Activated naive CD4-positive, alpha-beta T cell treated with Interleukin-2 at 50 U/mL for 16 hours (primary cell): ENCODE measurements around the gene NPDC1.
"Not testable (repeated sequence)": the region's sequence is repeated elsewhere in the genome, so short reads cannot be mapped to it uniquely, and the experiment has no call there.

Source experiments
- DNase-seq: peaks from one replicate; pipeline ENCODE4 v3.0.0-alpha.2; 2020

Gene NPDC1

GRCh38 chr9:137074657-137075274, 28.8 kb upstream of the NPDC1 start:
- DNase-seq, result no peak

- no peak for DNase-seq
These were observed 28.0 kb upstream of the NPDC1 start for GRCh38 chr9:137073992-137074399.

DNA sequence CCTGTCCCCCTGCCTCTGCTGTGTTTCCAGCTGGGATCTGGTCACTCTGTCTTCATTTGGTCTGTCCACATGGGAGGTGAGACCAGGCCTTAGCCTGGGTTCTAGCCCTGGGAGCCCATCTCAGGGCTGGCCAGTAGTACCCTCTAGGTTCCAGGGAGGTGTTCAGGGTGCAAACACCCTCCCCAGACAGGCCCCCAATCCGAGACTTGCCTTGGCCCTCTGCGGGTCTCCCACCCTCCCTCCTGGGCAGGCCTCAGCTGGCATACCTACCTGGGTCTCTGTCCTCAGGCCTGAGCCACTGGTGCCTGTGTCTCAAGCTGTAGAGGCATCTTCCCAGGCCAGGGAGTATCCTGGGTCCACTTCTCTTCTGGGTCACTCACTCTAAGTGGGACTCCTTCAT, 25.3 kb upstream of the NPDC1 start:
- no peak for DNase-seq

DNA sequence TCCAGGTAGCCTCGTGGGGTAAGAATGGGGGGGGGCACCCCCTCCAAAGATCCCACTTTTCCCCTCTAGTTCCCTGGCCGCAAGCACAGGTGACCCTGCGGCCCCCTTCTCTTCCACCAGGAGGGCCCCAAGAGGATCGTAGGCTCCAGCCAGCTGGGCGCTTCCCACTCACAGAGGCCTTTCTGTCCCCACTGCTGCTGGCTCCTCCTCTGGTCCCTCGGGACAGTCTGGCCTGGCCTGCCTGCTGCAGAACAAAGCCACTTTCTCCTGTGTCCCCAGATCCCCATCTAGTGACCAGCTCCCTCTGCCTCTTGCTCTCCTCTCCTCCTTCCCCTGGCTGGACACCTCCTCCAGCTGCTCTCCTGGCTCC, 24.9 kb upstream of the NPDC1 start:
- DNase-seq, result no peak

GRCh38 chr9:137070201-137070905, 24.4 kb upstream of the NPDC1 start, which contains the start of gene SAPCD2:
TSS of gene SAPCD2 (minus strand) at chr9:137070557. CDS start at chr9:137070460, 97 bp downstream.
- DNase-seq, result peak; percentile 87

DNA sequence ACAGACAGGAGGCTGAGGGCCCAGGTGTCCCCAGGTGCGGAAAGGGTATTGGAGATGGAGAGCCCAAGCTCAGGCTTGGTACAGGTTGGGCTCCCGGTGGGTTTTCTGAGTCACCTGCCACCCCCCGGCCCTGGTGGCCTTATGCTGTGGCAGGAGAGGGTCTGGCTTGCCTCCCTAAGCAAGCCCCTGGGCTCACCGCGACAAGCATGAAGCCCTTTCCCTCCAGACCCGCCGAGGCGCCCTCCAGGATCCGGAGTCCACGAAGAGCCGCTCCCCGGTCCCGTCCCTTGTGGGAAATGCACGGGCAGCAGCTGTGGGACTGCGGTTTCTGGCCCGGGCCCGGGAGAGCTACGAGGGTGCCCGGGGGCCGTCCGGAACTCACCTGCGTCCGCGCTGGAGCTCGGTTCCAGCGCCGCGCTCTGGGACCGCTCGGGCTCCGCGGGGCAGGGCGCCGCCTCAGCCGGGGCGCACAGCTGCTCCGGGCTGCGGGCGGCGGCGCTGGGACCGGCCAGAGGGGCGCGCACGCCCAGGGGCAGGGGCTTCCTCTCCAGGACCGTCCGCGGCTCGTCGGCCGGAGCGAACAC, 23.6 kb upstream of the NPDC1 start:
- DNase-seq, result no peak

DNA sequence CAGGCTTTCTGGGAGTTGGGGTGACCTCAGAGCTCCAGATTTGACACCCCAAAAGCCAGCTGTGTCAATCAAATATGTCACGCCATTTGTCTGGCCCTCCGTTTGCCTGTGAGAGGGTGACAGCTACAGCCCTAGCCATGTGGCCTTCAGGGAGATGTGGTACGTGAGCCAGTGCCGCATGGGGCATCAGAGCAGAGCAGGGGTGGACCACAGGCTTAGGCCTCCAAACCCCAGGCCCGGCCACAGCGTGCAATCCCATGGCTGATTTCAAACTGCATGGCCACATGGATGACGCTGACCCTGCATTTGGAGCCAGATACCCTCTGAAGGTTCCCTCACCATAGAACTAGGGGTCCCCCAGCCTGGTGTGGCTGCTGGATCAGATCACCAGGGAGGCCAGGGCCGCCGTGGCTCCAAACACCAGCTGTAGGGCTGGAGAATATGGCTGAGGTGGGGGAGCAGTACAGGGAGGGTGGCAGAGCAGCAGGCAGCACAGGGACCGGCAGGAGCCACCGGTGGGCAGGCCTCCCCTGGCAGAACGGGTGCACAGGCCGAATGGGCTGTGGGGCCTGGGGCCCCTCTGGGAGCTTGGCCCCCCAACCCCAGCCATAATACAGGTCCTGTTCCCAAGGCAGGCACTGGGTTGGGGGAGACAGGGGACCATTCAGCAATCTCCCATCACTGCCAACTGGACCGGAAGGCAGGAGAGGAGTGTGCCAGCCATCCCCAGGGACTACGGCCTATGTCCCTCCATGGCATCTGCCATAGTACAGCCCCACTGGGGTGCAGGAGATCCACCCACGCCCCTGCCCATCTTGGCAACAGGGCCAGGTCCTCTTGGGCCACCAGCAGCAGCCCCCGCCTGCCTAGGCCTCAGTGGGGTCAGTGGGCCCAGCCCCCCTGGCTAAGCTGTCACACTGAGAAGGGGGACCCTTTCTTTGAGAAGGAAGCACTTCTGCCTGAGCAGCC, 22.8 kb upstream of the NPDC1 start:
- no peak for DNase-seq

DNA sequence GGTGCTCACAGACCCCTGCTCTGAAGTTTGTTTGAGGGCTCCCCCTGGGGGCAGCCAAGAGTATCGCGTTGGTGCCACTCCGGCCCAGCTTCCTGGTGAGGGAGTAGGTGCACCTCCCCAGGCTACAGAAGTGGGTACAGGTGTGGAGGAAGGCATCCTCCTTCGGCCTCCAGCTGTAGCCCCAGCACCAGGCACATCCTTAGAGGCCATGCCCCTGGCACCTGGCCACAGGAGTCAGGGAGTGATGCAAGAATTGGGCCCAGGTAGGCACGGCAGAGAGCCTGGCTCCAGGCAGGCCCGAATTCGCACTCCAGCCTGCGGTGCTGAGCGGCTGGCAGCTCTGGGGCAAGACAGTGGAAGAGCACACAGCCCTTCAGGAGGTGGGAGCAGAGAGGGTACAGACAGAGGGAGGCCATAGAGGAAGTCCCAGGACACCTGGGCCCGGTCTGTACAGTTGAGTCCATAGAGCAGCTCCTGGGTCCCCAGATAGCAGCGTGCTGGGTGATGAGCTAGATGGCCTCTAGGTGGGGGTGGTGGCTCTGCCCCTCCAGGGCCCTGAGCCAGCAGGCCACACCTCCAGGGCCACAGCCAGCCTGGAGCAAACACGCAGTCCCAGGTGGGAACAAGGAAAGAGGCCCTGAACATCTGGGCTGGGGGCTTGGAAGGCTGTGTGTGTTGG, 22.0 kb upstream of the NPDC1 start:
- DNase-seq, result peak; percentile 87

GRCh38 chr9:137066096-137066861, 20.3 kb upstream of the NPDC1 start:
- no peak for DNase-seq

DNA sequence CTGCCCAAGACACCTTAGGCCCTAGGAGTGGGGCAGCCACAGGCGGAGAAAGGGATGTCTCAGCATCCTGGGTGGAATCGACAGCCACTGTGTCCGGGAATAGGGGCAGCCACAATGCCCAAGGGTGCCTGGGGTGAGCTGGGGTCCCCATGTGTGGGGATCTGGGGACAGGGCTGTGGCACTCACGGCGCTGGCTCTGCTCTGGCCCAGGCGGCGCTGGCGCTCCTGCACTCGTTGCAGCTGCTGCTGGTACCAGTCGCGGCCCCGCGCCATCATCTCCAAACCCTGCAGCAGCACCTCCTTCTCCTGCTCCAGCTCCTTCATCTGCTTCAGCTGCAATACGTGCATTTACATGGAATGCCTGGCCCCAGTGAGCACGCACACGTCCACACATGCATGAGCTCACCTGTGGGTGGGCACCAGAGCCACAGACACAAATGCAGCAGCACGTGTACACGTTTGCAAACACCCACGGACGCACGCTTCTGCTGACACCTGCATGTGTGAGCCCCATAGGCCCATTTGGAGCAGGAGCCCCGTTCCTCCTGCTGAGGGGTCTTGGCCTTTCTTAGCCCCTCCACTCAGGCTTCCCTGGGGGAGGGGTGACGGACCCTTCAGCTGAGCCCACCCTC, 19.5 kb upstream of the NPDC1 start:
- no peak for DNase-seq

GRCh38 chr9:137064880-137065164, 18.8 kb upstream of the NPDC1 start:
- no peak for DNase-seq

DNA sequence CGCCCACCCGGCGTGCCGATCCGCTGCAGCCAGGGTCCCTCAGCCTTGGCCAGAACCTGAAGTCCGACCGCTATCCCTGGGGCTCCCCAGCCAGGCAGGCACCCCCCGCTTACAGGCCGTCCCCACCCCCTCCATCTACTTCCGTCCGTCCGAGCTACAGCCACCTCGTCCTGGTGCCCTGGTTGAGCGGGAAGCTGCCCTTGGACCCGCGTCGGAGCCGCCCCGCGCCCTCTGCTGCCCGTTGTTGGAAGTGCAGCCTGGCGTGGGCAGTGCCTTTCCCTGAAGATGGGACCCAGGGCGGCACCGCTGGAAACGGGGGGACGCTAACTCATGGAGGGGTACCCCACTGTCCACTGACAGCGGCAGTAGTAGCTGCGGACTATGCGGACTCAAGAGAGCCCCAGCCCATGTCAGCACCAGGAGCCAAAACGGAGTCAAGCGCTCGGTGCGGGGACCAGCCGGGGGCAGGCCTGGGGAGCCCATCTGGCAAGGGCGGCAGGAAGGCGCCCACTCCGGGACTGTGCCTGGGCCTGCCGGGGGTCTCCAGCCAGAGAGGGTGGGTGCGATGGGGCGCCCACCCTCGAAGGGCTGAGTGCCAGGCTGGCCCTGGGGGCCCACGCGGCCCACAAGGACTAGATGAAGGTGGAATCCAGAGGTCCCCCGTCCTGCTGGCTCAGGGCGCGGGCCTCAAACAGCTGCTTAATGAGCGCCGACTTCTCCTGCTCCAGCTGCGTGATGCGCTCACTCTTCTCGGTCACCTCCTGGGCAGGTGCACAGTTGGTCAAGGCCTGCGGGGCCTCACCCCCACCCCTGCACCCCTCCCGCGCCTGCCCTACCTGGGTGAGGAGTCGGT, 18.3 kb upstream of the NPDC1 start:
- DNase-seq, result peak; percentile 69

DNA sequence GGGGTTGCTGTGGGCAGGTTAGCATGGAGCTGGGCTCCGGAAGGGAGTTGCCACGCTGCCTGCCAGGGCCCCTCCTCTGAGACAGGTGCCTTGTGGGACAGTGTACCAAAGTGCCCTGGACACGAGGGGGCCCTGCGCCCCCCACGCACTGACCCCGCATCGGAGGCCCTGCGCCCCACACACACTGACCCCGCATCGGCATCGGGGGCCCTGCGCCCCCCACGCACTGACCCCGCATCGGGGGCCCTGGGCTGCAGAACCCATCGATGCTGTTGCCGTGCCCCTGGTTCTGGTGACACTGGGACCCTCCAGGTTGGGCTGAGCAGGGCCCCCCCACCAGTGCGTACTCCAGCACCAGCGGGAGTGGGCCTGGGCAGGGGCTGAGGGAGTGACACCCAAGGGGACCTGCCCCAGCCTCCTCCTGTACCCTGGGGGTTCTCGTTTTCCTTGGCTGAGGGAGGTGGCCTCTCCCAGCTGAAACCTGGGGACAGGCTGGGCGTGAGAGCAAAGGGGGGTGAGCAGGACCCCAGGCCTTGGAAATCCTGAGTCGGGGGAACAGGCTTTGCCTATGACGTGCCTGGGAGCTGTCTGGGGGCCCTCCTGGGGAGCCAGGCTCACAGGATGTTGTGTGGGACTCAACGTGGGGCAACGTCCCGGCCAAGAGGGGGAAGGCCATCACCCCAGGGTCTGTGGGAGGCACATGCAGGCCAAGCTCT, 17.5 kb upstream of the NPDC1 start:
- no peak for DNase-seq

DNA sequence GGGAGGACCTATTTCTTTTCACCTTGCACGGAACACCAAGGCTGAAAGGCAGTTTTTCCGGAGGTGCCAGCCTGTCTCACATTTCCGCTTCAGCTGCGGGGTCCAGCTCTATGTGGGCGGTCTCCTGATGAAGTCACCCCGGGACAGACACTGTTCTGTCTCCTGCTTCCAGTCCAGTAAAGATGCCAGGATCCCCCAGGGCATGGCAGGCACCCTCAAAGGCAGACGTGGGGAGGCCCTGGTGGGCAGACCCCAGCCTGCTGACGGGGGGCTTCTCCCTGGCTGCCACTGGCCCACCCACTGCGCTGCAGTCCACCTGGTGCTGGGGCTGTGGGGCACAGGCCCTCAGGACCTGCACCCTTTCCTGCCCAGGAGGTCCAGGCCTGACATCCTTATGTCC, 16.8 kb upstream of the NPDC1 start:
- DNase-seq, result not testable (repeated sequence)

- DNase-seq, result no peak
These were observed 16.4 kb upstream of the NPDC1 start for GRCh38 chr9:137062384-137062783.

GRCh38 chr9:137058521-137059234, 12.7 kb upstream of the NPDC1 start:
- no peak for DNase-seq

DNA sequence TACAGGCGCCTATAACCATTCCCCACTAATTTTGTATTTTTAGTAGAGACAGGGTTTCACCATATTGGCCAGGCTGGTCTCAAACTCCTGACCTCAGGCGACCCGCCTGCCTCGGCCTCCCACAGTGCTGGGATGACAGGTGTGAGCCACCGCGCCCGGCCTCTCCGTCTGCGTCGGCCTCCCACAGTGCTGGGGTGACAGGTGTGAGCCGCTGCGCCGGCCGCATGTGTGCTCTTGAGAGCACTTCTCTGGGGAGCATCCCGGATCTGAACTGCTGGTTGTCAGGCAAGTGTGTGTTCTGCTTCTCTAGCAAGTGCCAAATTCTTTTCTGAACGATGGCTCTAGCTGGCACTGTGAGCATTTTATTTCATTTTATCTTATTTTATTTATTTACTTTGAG, 11.6 kb upstream of the NPDC1 start:
- no peak for DNase-seq

GRCh38 chr9:137056739-137057415, 10.9 kb upstream of the NPDC1 start:
- no peak for DNase-seq
